Upper lobe of left lung (tissue), 4 donors: ENCODE measurements around the gene EFNA2.
"Not testable (repeated sequence)": the region's sequence is repeated elsewhere in the genome, so short reads cannot be mapped to it uniquely, and the experiment has no call there.

Experiments
- CTCF ChIP-seq, 6 experiments: fragments of 450-650 bp in 4 of 6; fragments of 200-600 bp in 2 of 6; sonication (generic) in 2 of 6; IDR thresholded peaks; one replicate each; pipeline ENCODE4 v1.5.1; 2016 to 2019; ENCODE audit warnings: antibody characterized with exemption in 6 of 6
- EP300 ChIP-seq, 4 donors: sonication (generic); formaldehyde crosslinking; IDR thresholded peaks; one replicate each; pipeline ENCODE4 v1.5.1; 2017; ENCODE audit warnings: antibody characterized with exemption in 4 of 4, control low read depth in 2 of 4
- POLR2A ChIP-seq, 4 donors: fragments of 450-650 bp; IDR thresholded peaks; one replicate each; pipeline ENCODE4 v1.5.1; 2016 to 2017; ENCODE audit warnings: antibody characterized with exemption in 4 of 4, mild to moderate bottlenecking in 2 of 4
- POLR2AphosphoS5 ChIP-seq, 2 donors: sonication (generic); formaldehyde crosslinking; IDR thresholded peaks; one replicate each; pipeline ENCODE4 v1.5.1; 2017; ENCODE audit warnings: antibody characterized with exemption in 2 of 2

- peak in 1 of 6 experiments; percentile 5 for TF ChIP-seq CTCF (IDR thresholded peaks at IDR 0.05)
- TF ChIP-seq EP300, POLR2AphosphoS5, POLR2A (IDR thresholded peaks at IDR 0.05): not testable (repeated sequence)
These were observed 39.2 kb upstream of the EFNA2 start for GRCh38 chr19:1246265-1247087.
